ENCODE results near the gene SCD5. TPM values are rescaled to one million over a fixed set of nuclear protein-coding genes. Genes with fewer than 3 reads are reported as not detected.

Gene SCD5
- total RNA-seq, 1 experiment from 2014 or later: 16.3 TPM

DNA sequence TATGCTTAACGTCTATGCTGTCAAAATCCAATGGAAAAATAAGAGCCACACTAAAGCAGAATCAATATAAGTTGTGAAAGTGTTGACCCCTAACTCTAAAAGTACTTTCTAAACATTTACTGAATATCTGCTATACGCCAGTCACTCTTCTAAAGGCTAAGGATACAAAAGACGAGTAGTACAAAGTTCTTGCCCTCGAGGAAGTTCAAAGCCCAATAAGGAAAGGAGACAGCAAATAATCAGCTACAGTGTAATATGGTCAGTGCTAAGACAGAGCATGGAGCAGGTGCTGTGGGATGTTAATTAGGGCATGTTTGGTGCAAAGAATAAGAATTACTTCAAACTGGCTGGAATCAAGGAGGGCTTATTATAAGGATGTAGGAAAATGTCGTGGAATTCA, 205.2 kb downstream of the SCD5 start:
- intact Hi-C loops (cut with micrococcal nuclease; ENCODE audit: unreplicated experiment): no loop called here
- CTCF ChIA-PET: no interaction called here
- no peak overlapping the region for H3K27ac Mint-ChIP-seq (ENCODE audit: unreplicated experiment)
- TF ChIP-seq, protein P1, sequence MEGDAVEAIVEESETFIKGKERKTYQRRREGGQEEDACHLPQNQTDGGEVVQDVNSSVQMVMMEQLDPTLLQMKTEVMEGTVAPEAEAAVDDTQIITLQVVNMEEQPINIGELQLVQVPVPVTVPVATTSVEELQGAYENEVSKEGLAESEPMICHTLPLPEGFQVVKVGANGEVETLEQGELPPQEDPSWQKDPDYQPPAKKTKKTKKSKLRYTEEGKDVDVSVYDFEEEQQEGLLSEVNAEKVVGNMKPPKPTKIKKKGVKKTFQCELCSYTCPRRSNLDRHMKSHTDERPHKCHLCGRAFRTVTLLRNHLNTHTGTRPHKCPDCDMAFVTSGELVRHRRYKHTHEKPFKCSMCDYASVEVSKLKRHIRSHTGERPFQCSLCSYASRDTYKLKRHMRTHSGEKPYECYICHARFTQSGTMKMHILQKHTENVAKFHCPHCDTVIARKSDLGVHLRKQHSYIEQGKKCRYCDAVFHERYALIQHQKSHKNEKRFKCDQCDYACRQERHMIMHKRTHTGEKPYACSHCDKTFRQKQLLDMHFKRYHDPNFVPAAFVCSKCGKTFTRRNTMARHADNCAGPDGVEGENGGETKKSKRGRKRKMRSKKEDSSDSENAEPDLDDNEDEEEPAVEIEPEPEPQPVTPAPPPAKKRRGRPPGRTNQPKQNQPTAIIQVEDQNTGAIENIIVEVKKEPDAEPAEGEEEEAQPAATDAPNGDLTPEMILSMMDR (IDR thresholded peaks at IDR 0.05; ENCODE audit: unreplicated experiment): no peak
- no peak for DNase-seq
- H3K27me3 Mint-ChIP-seq (ENCODE audit: unreplicated experiment): peaks cover 30% of the 10 kb centered on the region
- BruUV-seq (replicated peaks): no TSS peak
- no peak overlapping the region for H3K4me3 Mint-ChIP-seq (ENCODE audit: low read depth, unreplicated experiment)
- H3K36me3 Mint-ChIP-seq (ENCODE audit: insufficient read depth, unreplicated experiment): no peaks in the 10 kb centered on the region
- no peaks in the 10 kb centered on the region for H3K9me3 Mint-ChIP-seq (ENCODE audit: low read depth, unreplicated experiment)
- H3K4me1 Mint-ChIP-seq (ENCODE audit: low read depth, unreplicated experiment): no peaks in the 10 kb centered on the region

GRCh38 chr4:82592639-82593038, 206.0 kb downstream of the SCD5 start:
- no peaks in the 10 kb centered on the region for H3K9me3 Mint-ChIP-seq (ENCODE audit: low read depth, unreplicated experiment)
- no peak overlapping the region for H3K4me3 Mint-ChIP-seq (ENCODE audit: low read depth, unreplicated experiment)
- BruUV-seq (replicated peaks): no TSS peak
- DNase-seq: no peak
- intact Hi-C loops (cut with micrococcal nuclease; ENCODE audit: unreplicated experiment): no loop called here
- TF ChIP-seq, protein P1 (IDR thresholded peaks at IDR 0.05; ENCODE audit: unreplicated experiment): no peak
- H3K27ac Mint-ChIP-seq (ENCODE audit: unreplicated experiment): no peak overlapping the region
- peaks cover 30% of the 10 kb centered on the region for H3K27me3 Mint-ChIP-seq (ENCODE audit: unreplicated experiment)
- CTCF ChIA-PET: interaction anchor here (0.7 kb wide), 1 partner anchor 67 kb away, joined by 5 read pairs; no protein-coding TSS in a partner anchor
- no peaks in the 10 kb centered on the region for H3K36me3 Mint-ChIP-seq (ENCODE audit: insufficient read depth, unreplicated experiment)
- no peaks in the 10 kb centered on the region for H3K4me1 Mint-ChIP-seq (ENCODE audit: low read depth, unreplicated experiment)

- H3K9me3 Mint-ChIP-seq (ENCODE audit: low read depth, unreplicated experiment): no peaks in the 10 kb centered on the region
- H3K27ac Mint-ChIP-seq (ENCODE audit: unreplicated experiment): no peak overlapping the region
- peaks cover 30% of the 10 kb centered on the region for H3K27me3 Mint-ChIP-seq (ENCODE audit: unreplicated experiment)
- no peak overlapping the region for H3K4me3 Mint-ChIP-seq (ENCODE audit: low read depth, unreplicated experiment)
- intact Hi-C loops (cut with micrococcal nuclease; ENCODE audit: unreplicated experiment): no loop called here
- no peak for DNase-seq
- no TSS peak for BruUV-seq (replicated peaks)
- no peaks in the 10 kb centered on the region for H3K36me3 Mint-ChIP-seq (ENCODE audit: insufficient read depth, unreplicated experiment)
- CTCF ChIA-PET: interaction anchor here (0.6 kb wide), 1 partner anchor 111 kb away, joined by 5 read pairs; no protein-coding TSS in a partner anchor
- H3K4me1 Mint-ChIP-seq (ENCODE audit: low read depth, unreplicated experiment): no peaks in the 10 kb centered on the region
- TF ChIP-seq, protein P1 (IDR thresholded peaks at IDR 0.05; ENCODE audit: unreplicated experiment): no peak
These were observed 207.0 kb downstream of the SCD5 start for GRCh38 chr4:82591592-82591991.

GRCh38 chr4:82589756-82590155, 208.8 kb downstream of the SCD5 start:
- intact Hi-C loops (cut with micrococcal nuclease; ENCODE audit: unreplicated experiment): no loop called here
- Mint-ChIP-seq H3K27me3 (ENCODE audit: unreplicated experiment) (peaks cover 18% of the 10 kb centered on the region), H3K4me1 (ENCODE audit: low read depth, unreplicated experiment) (no peaks in the 10 kb centered on the region), H3K4me3 (ENCODE audit: low read depth, unreplicated experiment) (no peak overlapping the region), H3K36me3 (ENCODE audit: insufficient read depth, unreplicated experiment) (no peaks in the 10 kb centered on the region), H3K27ac (ENCODE audit: unreplicated experiment) (no peak overlapping the region), H3K9me3 (ENCODE audit: low read depth, unreplicated experiment) (no peaks in the 10 kb centered on the region)
- no TSS peak for BruUV-seq (replicated peaks)
- DNase-seq: no peak
- CTCF ChIA-PET: no interaction called here
- TF ChIP-seq, protein P1 (IDR thresholded peaks at IDR 0.05; ENCODE audit: unreplicated experiment): no peak
